ENCODE measurements around the gene HOXC9. TPM values are rescaled to one million over a fixed set of nuclear protein-coding genes. Genes with fewer than 3 reads are reported as not detected.
A peak's percentile ranks its signal among the peaks of the same experiment; 100 is the strongest.

Gene HOXC9
- total and polyA plus RNA-seq, 9 of the 15 experiments (the other 6 are each of a cell fraction or from before 2014, with no cell fraction given): 1.1 to 10.5 (median 9.3) TPM

DNA sequence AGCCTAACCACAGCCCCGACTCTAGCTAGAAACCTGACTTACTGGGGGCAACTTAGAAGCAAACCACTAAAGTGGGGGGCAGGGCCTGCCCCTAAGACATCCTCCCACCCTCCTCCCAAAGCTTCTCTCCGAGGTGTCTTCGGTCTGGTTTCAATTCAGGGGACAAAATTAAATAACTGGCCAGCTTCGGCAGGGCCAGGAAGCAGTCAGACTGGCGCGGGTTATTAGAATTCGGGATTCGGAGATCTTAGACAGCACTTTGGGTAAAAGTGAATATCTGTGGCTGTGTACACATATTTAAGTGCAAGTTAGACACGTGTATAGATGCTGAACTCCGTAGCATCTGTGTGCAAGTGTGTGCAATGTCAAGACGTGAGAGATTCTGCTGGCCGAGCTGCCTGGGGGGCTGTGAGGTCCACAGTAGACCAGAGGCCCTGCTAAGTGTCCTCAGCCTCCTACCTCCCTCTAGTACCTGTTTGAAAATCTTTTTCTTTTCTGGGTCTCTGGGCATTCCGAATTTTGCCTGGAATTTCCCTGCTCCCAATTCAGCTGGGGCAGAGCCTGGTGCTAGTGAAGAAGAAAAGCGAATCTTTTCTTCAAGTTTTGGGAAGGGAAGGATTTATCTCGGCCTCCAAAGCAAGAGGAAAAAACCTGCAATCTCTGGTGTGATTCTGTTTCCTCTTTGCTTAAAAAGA is 19.0 kb upstream of the HOXC9 start:
- Histone ChIP-seq H3K9ac (ENCODE audit: insufficient read depth in 1 of 2, low read depth in 2 of 2, low read length in 2 of 2) (no peak overlapping the region), H2AFZ (ENCODE audit: low read depth, low read length) (peak overlapping the region; percentile 63), H3K9me1 (ENCODE audit: control insufficient read depth, insufficient read depth, low read length) (no peaks in the 10 kb centered on the region), H4K20me1 (replicated peaks; ENCODE audit: control insufficient read depth, insufficient read depth, low read length) (no peaks in the 10 kb centered on the region; the same call in 1 of the 2 replicates), H3K27ac (ENCODE audit: extremely low read depth, low read depth, low read length) (no peak overlapping the region), H3K27me3 (ENCODE audit: control insufficient read depth in 2 of 2, insufficient read depth in 2 of 2, low read length in 2 of 2) (peaks cover 32 to 36% of the 10 kb centered on the region in 2 experiments), H3K4me2 (ENCODE audit: insufficient read depth, low read length) (no peak overlapping the region), H3K36me3 (ENCODE audit: control insufficient read depth, insufficient read depth, low read length) (no peaks in the 10 kb centered on the region), H3K4me3 (no peak overlapping the region), H3K4me1 (replicated peaks in 1 of 2; ENCODE audit: control insufficient read depth in 2 of 2, insufficient read depth in 2 of 2, low read length in 2 of 2) (peaks cover 2 to 27% of the 10 kb centered on the region in 2 experiments; a peak in 2 of 5 replicates), H3K79me2 (ENCODE audit: control insufficient read depth, insufficient read depth, low read length) (no peaks in the 10 kb centered on the region), H3K9me3 (replicated peaks; ENCODE audit: control insufficient read depth, insufficient read depth, low read depth, low read length) (no peaks in the 10 kb centered on the region)
- POLR2A ChIA-PET: interaction anchor here (0.6 to 1.0 kb wide), 2 partner anchors 10 to 370 kb away, joined by 3 to 5 read pairs; no protein-coding TSS in a partner anchor
- TF ChIP-seq, protein P1, sequence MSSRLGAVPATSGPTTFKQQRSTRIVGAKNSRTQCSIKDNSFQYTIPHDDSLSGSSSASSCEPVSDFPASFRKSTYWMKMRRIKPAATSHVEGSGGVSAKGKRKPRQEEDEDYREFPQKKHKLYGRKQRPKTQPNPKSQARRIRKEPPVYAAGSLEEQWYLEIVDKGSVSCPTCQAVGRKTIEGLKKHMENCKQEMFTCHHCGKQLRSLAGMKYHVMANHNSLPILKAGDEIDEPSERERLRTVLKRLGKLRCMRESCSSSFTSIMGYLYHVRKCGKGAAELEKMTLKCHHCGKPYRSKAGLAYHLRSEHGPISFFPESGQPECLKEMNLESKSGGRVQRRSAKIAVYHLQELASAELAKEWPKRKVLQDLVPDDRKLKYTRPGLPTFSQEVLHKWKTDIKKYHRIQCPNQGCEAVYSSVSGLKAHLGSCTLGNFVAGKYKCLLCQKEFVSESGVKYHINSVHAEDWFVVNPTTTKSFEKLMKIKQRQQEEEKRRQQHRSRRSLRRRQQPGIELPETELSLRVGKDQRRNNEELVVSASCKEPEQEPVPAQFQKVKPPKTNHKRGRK (tag; IDR thresholded peaks at IDR 0.05): peak; percentile 77; the same call in 1 of the 2 replicates
- peak; percentile 14 for TF ChIP-seq CBX2 (IDR thresholded peaks at IDR 0.05; ENCODE audit: insufficient read depth, low read length, poor library complexity, severe bottlenecking)
- no peak for TF ChIP-seq ATF1 (CRISPR knock-in tag; IDR thresholded peaks at IDR 0.05)
- TF ChIP-seq ATF1 (tag; IDR thresholded peaks at IDR 0.05): no peak
- no peak for TF ChIP-seq NCOA4 (IDR thresholded peaks at IDR 0.05; ENCODE audit: partially characterized antibody)
- TF ChIP-seq, protein P2, sequence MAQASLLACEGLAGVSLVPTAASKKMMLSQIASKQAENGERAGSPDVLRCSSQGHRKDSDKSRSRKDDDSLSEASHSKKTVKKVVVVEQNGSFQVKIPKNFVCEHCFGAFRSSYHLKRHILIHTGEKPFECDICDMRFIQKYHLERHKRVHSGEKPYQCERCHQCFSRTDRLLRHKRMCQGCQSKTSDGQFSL (CRISPR knock-in tag; IDR thresholded peaks at IDR 0.05): no peak
- TF ChIP-seq, protein P2 (tag; IDR thresholded peaks at IDR 0.05): no peak
- TF ChIP-seq SMAD4 (CRISPR knock-in tag; conservative IDR thresholded peaks at IDR 0.05): no peak
- TF ChIP-seq ZNF57 (CRISPR knock-in tag; IDR thresholded peaks at IDR 0.05): no peak
- TF ChIP-seq NELFE (IDR thresholded peaks at IDR 0.05; ENCODE audit: insufficient read depth, insufficient read length): no peak
- TF ChIP-seq CEBPG (CRISPR knock-in tag; IDR thresholded peaks at IDR 0.05): no peak
- no peak for TF ChIP-seq CEBPG (tag; conservative IDR thresholded peaks at IDR 0.05 in 1 of 2, IDR thresholded peaks at IDR 0.05 in 1 of 2)
- TF ChIP-seq ZNF77 (CRISPR knock-in tag; IDR thresholded peaks at IDR 0.05): no peak
- CTCF ChIA-PET (ENCODE audit: low intra/inter-chr PET ratio): no interaction called here
- WGBS (ENCODE audit: insufficient coverage, low coverage, missing lambda C conversion rate): 18% methylated on average over 15 of the region's 15 CpGs
- in situ Hi-C loops (cut with MboI) (loop anchor here (10.0 kb wide), 1 partner anchor 384 kb away; the partner anchor contains the start of gene GPR84), intact Hi-C loops (cut with micrococcal nuclease) (loop anchor here (10.0 kb wide), 1 partner anchor 384 kb away; the partner anchor contains the start of gene GPR84)
- DNase-seq (ENCODE audit: extremely low read depth in 1 of 4, low spot score in 3 of 4) (no peak), ATAC-seq (no peak), FAIRE-seq (no peak)
- BruUV-seq (replicated peaks): no TSS peak
